ENCODE results near the gene CDC42BPA. TPM values are rescaled to one million over a fixed set of nuclear protein-coding genes. Genes with fewer than 3 reads are reported as not detected.

Gene CDC42BPA
- total and polyA plus RNA-seq, 2 of the 13 experiments (the other 11 are each of a cell fraction or from before 2014, with no cell fraction given): 6.5 to 16.0 TPM

DNA sequence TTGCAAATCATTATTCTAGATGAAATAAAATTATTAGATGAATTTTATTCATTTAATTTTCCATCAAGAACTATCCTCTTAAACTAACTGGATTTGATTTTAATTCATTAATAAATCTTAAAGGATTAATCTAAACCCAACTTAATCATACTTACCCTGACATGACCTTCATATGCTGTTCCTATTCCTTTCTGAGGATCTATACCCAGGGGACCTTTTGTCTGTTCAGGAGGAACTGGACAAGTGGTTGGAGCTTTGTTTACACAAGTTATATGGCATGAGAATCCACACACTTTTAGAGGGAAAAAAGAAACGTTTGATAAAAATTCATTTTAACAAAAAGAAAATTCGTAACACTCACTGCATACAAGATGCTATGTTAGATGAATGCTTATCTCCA, 283.0 kb downstream of the CDC42BPA start:
- Histone ChIP-seq H3K9ac (ENCODE audit: insufficient read depth, low read depth, low read length) (no peak overlapping the region), H3K4me2 (ENCODE audit: low read depth, low read length) (no peak overlapping the region), H3K27ac (ENCODE audit: extremely low read length, insufficient read depth, low read length) (no peak overlapping the region), H3K4me1 (ENCODE audit: insufficient read depth, low read length) (no peaks in the 10 kb centered on the region), H3K9me3 (ENCODE audit: low read length) (no peaks in the 10 kb centered on the region), H3K27me3 (ENCODE audit: control insufficient read depth in 1 of 2, insufficient read depth in 2 of 2, low read length in 2 of 2) (no peaks in the 10 kb centered on the region), H3K4me3 (replicated peaks in 1 of 3; ENCODE audit: insufficient read depth in 1 of 3, low read depth in 2 of 3, low read length in 3 of 3) (no peak overlapping the region), H3K79me2 (ENCODE audit: insufficient read depth, low read length) (no peaks in the 10 kb centered on the region), H4K20me1 (ENCODE audit: insufficient read depth, low read length) (no peaks in the 10 kb centered on the region), H2AFZ (ENCODE audit: low read length) (no peak overlapping the region), H3K36me3 (replicated peaks in 1 of 2; ENCODE audit: control insufficient read depth in 1 of 2, insufficient read depth in 2 of 2, low read length in 2 of 2) (peaks cover 0 to 4% of the 10 kb centered on the region in 2 experiments; a peak in 2 of 5 replicates)
- ATAC-seq: no peak
- no TSS peak for BruUV-seq (replicated peaks)
- intact Hi-C loops (cut with micrococcal nuclease; ENCODE audit: unreplicated experiment): no loop called here
- 86% methylated on average over 2 of the region's 2 CpGs for WGBS (ENCODE audit: low lambda C conversion rate)
- TF ChIP-seq PHF20 (CRISPR knock-in tag; IDR thresholded peaks at IDR 0.05) (no peak), NFYB (CRISPR knock-in tag; IDR thresholded peaks at IDR 0.05) (no peak), ZNF772 (CRISPR knock-in tag; IDR thresholded peaks at IDR 0.05) (no peak), LRRFIP1 (CRISPR knock-in tag; conservative IDR thresholded peaks at IDR 0.05) (no peak), POLR2G (IDR thresholded peaks at IDR 0.05; ENCODE audit: low read depth, low read length) (no peak), ZNF562 (CRISPR knock-in tag; IDR thresholded peaks at IDR 0.05; ENCODE audit: borderline replicate concordance) (no peak), RORA (CRISPR knock-in tag; IDR thresholded peaks at IDR 0.05) (no peak), NCOA5 (CRISPR knock-in tag; IDR thresholded peaks at IDR 0.05) (no peak)
- TF ChIP-seq, protein P1, sequence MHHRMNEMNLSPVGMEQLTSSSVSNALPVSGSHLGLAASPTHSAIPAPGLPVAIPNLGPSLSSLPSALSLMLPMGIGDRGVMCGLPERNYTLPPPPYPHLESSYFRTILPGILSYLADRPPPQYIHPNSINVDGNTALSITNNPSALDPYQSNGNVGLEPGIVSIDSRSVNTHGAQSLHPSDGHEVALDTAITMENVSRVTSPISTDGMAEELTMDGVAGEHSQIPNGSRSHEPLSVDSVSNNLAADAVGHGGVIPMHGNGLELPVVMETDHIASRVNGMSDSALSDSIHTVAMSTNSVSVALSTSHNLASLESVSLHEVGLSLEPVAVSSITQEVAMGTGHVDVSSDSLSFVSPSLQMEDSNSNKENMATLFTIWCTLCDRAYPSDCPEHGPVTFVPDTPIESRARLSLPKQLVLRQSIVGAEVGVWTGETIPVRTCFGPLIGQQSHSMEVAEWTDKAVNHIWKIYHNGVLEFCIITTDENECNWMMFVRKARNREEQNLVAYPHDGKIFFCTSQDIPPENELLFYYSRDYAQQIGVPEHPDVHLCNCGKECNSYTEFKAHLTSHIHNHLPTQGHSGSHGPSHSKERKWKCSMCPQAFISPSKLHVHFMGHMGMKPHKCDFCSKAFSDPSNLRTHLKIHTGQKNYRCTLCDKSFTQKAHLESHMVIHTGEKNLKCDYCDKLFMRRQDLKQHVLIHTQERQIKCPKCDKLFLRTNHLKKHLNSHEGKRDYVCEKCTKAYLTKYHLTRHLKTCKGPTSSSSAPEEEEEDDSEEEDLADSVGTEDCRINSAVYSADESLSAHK (CRISPR knock-in tag; IDR thresholded peaks at IDR 0.05; ENCODE audit: borderline replicate concordance): no peak
- TF ChIP-seq, protein P2, sequence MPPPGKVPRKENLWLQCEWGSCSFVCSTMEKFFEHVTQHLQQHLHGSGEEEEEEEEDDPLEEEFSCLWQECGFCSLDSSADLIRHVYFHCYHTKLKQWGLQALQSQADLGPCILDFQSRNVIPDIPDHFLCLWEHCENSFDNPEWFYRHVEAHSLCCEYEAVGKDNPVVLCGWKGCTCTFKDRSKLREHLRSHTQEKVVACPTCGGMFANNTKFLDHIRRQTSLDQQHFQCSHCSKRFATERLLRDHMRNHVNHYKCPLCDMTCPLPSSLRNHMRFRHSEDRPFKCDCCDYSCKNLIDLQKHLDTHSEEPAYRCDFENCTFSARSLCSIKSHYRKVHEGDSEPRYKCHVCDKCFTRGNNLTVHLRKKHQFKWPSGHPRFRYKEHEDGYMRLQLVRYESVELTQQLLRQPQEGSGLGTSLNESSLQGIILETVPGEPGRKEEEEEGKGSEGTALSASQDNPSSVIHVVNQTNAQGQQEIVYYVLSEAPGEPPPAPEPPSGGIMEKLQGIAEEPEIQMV (CRISPR knock-in tag; IDR thresholded peaks at IDR 0.05; ENCODE audit: low read depth): no peak
- TF ChIP-seq, protein P3, sequence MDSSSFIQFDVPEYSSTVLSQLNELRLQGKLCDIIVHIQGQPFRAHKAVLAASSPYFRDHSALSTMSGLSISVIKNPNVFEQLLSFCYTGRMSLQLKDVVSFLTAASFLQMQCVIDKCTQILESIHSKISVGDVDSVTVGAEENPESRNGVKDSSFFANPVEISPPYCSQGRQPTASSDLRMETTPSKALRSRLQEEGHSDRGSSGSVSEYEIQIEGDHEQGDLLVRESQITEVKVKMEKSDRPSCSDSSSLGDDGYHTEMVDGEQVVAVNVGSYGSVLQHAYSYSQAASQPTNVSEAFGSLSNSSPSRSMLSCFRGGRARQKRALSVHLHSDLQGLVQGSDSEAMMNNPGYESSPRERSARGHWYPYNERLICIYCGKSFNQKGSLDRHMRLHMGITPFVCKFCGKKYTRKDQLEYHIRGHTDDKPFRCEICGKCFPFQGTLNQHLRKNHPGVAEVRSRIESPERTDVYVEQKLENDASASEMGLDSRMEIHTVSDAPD (CRISPR knock-in tag; IDR thresholded peaks at IDR 0.05): no peak
- in situ Hi-C loops (cut with HindIII; ENCODE audit: extremely low pct_ligation_motif_present, low pct_unique_long_range_greater_than_20kb): no loop called here
- FAIRE-seq: no peak
- ChIA-PET CTCF (ENCODE audit: low intra/inter-chr PET ratio, low total read pairs) (no interaction called here), POLR2A (no interaction called here)
- DNase-seq (ENCODE audit: low spot score): no peak
